Measurements from ENCODE around the gene SASH3. TPM values are rescaled to one million over a fixed set of nuclear protein-coding genes. Genes with fewer than 3 reads are reported as not detected.

Gene SASH3
- polyA plus RNA-seq, 1 of the 3 experiments (the other 2 are of a cell fraction) = not detected

- H3K4me3 ChIP-seq (ENCODE audit: low read depth in 2 of 2, low read length in 1 of 2) = no peak overlapping the region
- no peaks in the 10 kb centered on the region for H3K9me2 ChIP-seq
- peaks cover 15% of the 10 kb centered on the region for H3K27me3 ChIP-seq (ENCODE audit: insufficient read depth)
- H3K27ac ChIP-seq (ENCODE audit: low read depth in 2 of 2, low read length in 1 of 2) = no peak overlapping the region
- H3K9me3 ChIP-seq = no peaks in the 10 kb centered on the region
- TF ChIP-seq GATA2 (CRISPR knock-in tag; IDR thresholded peaks at IDR 0.05) = no peak
- TF ChIP-seq RFX5 (IDR thresholded peaks at IDR 0.05; ENCODE audit: low read length) = no peak
- no peak for TF ChIP-seq MXI1 (IDR thresholded peaks at IDR 0.05; ENCODE audit: low read depth, low read length)
- no peak for TF ChIP-seq POLR2AphosphoS5 (IDR thresholded peaks at IDR 0.05; ENCODE audit: low read depth, low read length)
- no peak for TF ChIP-seq RXRA (IDR thresholded peaks at IDR 0.05; ENCODE audit: borderline replicate concordance, low read depth)
- TF ChIP-seq TEAD4 (IDR thresholded peaks at IDR 0.05; ENCODE audit: borderline replicate concordance, insufficient read depth) = no peak
- TF ChIP-seq YY1 (IDR thresholded peaks at IDR 0.05; ENCODE audit: low read depth) = no peak
- TF ChIP-seq MEF2A (IDR thresholded peaks at IDR 0.05; ENCODE audit: borderline replicate concordance, low read depth) = no peak
- TF ChIP-seq SMC3 (IDR thresholded peaks at IDR 0.05; ENCODE audit: low read depth, low read length) = no peak
- TF ChIP-seq ELF1 (IDR thresholded peaks at IDR 0.05) = no peak
- TF ChIP-seq PBX3 (IDR thresholded peaks at IDR 0.05) = no peak
- no peak for TF ChIP-seq GABPA (IDR thresholded peaks at IDR 0.05; ENCODE audit: low read depth)
- no peak for TF ChIP-seq MAX (IDR thresholded peaks at IDR 0.05; ENCODE audit: low read depth)
- TF ChIP-seq USF2 (IDR thresholded peaks at IDR 0.05; ENCODE audit: borderline replicate concordance, low read depth, low read length) = no peak
- TF ChIP-seq EP300 (IDR thresholded peaks at IDR 0.05; ENCODE audit: borderline replicate concordance in 1 of 2, low read depth in 1 of 2, low read length in 1 of 2) = no peak
- TF ChIP-seq EZH2phosphoT487 (IDR thresholded peaks at IDR 0.05; ENCODE audit: borderline replicate concordance, low read depth) = no peak
- no peak for TF ChIP-seq USF1 (IDR thresholded peaks at IDR 0.05; ENCODE audit: borderline replicate concordance, low read depth)
- no peak for TF ChIP-seq SIN3A (IDR thresholded peaks at IDR 0.05; ENCODE audit: borderline replicate concordance, low read depth, low read length)
- DNase-seq = no peak
- H4K20me1 ChIP-seq (ENCODE audit: insufficient read depth) = no peaks in the 10 kb centered on the region
- CTCF ChIA-PET = no interaction called here
- no peaks in the 10 kb centered on the region for H3K79me2 ChIP-seq (ENCODE audit: insufficient read depth)
- H3K4me2 ChIP-seq = no peak overlapping the region
- POLR2A ChIA-PET = no interaction called here
- H3K36me3 ChIP-seq (replicated peaks in 1 of 2; ENCODE audit: control insufficient read depth in 1 of 2, insufficient read depth in 2 of 2, low read length in 1 of 2) = no peaks in the 10 kb centered on the region
- no peaks in the 10 kb centered on the region for H3F3A ChIP-seq (replicated peaks; ENCODE audit: insufficient read depth)
- H3K9ac ChIP-seq = no peak overlapping the region
- 33% methylated on average over 2 of the region's 4 CpGs for WGBS (ENCODE audit: low lambda C conversion rate)
- H2AFZ ChIP-seq (ENCODE audit: low read depth) = no peak overlapping the region
- H3K4me1 ChIP-seq (ENCODE audit: control insufficient read depth in 1 of 2, insufficient read depth in 2 of 2, low read depth in 1 of 2, low read length in 1 of 2) = peaks cover 0 to 15% of the 10 kb centered on the region in 2 experiments; a peak in 1 of 4 replicates
Observed at GRCh38 chrX:129733335-129733734, 46.4 kb upstream of the SASH3 start.
